Heart right ventricle (tissue), 16 donors: ENCODE measurements around the gene E2F4. TPM values are rescaled to one million over a fixed set of nuclear protein-coding genes. Genes with fewer than 3 reads are reported as not detected.

Experiments used
- ATAC-seq, 8 donors: fragments of 200-7000 bp; cut with Tn5 transposase; one replicate each; pipeline ENCODE4 v1.9.1; 2020; ENCODE audit warnings: mild to moderate bottlenecking in 8 of 8, moderate library complexity in 8 of 8, moderate number of reproducible peaks in 1 of 8
- DNase-seq, 2 donors: peaks; one replicate each; pipeline ENCODE4 v3.0.0-alpha.2; 2020
- H3K27ac ChIP-seq, 10 donors: fragments of 200-600 bp; sonication (generic) in 2 of 10; one replicate each; pipeline versions ENCODE4 v1.5.0 to v1.8.0; 2020 to 2022; ENCODE audit warnings: mild to moderate bottlenecking in 3 of 10
- H3K27me3 ChIP-seq, 7 donors: fragments of 200-600 bp; one replicate each; pipeline ENCODE4 v1.8.0; 2021 to 2022; ENCODE audit warnings: mild to moderate bottlenecking in 2 of 7
- H3K36me3 ChIP-seq, 9 donors: fragments of 200-600 bp; sonication (generic) in 1 of 9; one replicate each; pipeline versions ENCODE4 v1.5.0 to v1.8.0; 2020 to 2022; ENCODE audit warnings: mild to moderate bottlenecking in 2 of 9
- H3K4me1 ChIP-seq, 9 donors: fragments of 200-600 bp; sonication (generic) in 1 of 9; one replicate each; pipeline versions ENCODE4 v1.5.0 to v1.8.0; 2020 to 2022; ENCODE audit warnings: mild to moderate bottlenecking in 4 of 9
- H3K4me3 ChIP-seq, 10 donors: fragments of 200-600 bp; sonication (generic) in 2 of 10; one replicate each; pipeline versions ENCODE4 v1.5.0 to v1.8.0; 2020 to 2022; ENCODE audit warnings: mild to moderate bottlenecking in 7 of 10, moderate library complexity in 2 of 10
- H3K9me3 ChIP-seq, 11 donors: fragments of 200-600 bp in 10 of 11; sonication (generic) in 2 of 11; one replicate each; pipeline versions ENCODE4 v1.5.0 to v1.8.0; 2013 to 2022; ENCODE audit warnings: mild to moderate bottlenecking in 2 of 11, control low read depth in 1 of 11, moderate library complexity in 1 of 11
- WGBS, 2 donors: extraction: QIAGEN DNeasy Blood & Tissue Kit; methylation state at CpG; one replicate each; pipeline ENCODE4 v1.1.7; 2013; ENCODE audit warnings: inconsistent platforms in 1 of 2; 5-methylcytosine and 5-hydroxymethylcytosine counted together
- intact Hi-C, 10 donors: fragments of 100-400 bp; cut with DNase I; formaldehyde crosslinking; loops; one replicate each; pipeline versions ENCODE4 v1.11.1 to v1.14.2; 2022
- polyA plus RNA-seq, 2 donors: library from polyadenylated mRNA; stranded (reverse); fragments of 200-250 nt; gene quantifications; one replicate each; pipeline ENCODE4 v1.2.3, GENCODE V29; 2013
- total RNA-seq, 10 donors: library from RNA; stranded (reverse); fragmentation: NEBNext Ultra II Directional in 3 of 10; extraction: Animal tissue kit (Norgen Biotek cat#: 25700) in 3 of 10; gene quantifications; one replicate each; pipeline versions ENCODE4 v1.2.1 to v1.2.4, GENCODE V29; 2021 to 2023
- TF ChIP-seq, protein P1 (sequence below), 9 donors: fragments of 200-600 bp; sonication (generic) in 2 of 9; IDR thresholded peaks; one replicate each; pipeline versions ENCODE4 v1.5.0 to v1.8.0; 2021 to 2022; ENCODE audit warnings: antibody characterized with exemption in 9 of 9, mild to moderate bottlenecking in 5 of 9, moderate library complexity in 1 of 9
- donor health status: Arrhythmogenic right ventricular cardiomyopathy.
- donor health status: ischemic (EF 13 %, LVEDD 7.1; RV severe dilation, severe dysfunction).
- donor health status: healthy with polysubstance abuse.
- donor health status: DM: no; HTN: yes; CAD: no.
- donor health status: DM: no; HTN: no; CAD: no.
- donor health status: ischemic (EF 25% LVEDD 6.9; RV normal size, moderate dysfunction).
- donor health status: ischemic (EF 25% LVEDD 5.7; RV mildly dilated, moderate dysfunction).
- donor health status: healthy.
- donor health status: DM: yes; HTN: yes; CAD: no.
- donor health status: Ischemic cardiomyopathy.
- donor health status: ischemic (EF 35%, LVEDD 5.7; RV mildly dilated, moderate dysfunction).
- donor health status: nonischemic (EF 11% LVEDD 7.7; RV severe dilation, severe dysfunction).
- donor health status: DM: yes; HTN: yes; CAD: no.
- donor health status: PGD.
- donor health status: ischemic (EF 29% LVEDD 5.4; RV normal size, mild dysfunction).
- donor health status: nonischemic (EF 23%, LVEDD 6.1; RV moderate dilation, normal function).

E2F4 gene
- total and polyA plus RNA-seq, 12 donors = 21.9 to 45.6 (median 29.8) TPM

DNA sequence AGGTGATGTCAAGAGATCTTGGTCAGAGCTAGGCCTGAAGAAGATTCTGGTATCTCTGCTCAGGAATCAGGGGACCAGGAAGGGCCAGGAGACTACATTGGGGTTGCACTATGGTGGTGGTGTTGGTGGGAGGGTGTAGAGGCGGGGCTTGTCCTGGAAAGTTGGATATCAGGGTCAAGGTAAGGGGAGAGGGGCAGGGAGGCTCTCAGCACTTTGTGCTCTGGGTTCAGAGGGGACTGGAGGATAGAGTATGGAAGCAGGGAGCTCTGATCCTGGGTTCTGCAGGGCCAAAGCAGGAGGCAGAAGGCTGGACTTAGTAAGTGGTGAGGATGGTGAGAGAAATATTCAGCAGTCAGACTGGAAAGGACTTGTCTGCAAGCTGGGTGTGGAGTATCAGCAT lies 18.6 kb upstream of the E2F4 start:
- ATAC-seq (no peak), DNase-seq (no peak)
- Histone ChIP-seq H3K9me3 (no peaks in the 10 kb centered on the region), H3K4me3 (peak overlapping the region in 9 of 10 donors; percentile 35 to 58 (median 49)), H3K4me1 (peaks cover 12 to 67% (median 47%) of the 10 kb centered on the region in 9 donors), H3K27ac (peak overlapping the region; percentile 67 to 97 (median 88)), H3K36me3 (peaks cover 0 to 17% (median 0%) of the 10 kb centered on the region in 9 donors), H3K27me3 (peaks cover 0 to 43% (median 0%) of the 10 kb centered on the region in 7 donors)
- TF ChIP-seq, protein P1, sequence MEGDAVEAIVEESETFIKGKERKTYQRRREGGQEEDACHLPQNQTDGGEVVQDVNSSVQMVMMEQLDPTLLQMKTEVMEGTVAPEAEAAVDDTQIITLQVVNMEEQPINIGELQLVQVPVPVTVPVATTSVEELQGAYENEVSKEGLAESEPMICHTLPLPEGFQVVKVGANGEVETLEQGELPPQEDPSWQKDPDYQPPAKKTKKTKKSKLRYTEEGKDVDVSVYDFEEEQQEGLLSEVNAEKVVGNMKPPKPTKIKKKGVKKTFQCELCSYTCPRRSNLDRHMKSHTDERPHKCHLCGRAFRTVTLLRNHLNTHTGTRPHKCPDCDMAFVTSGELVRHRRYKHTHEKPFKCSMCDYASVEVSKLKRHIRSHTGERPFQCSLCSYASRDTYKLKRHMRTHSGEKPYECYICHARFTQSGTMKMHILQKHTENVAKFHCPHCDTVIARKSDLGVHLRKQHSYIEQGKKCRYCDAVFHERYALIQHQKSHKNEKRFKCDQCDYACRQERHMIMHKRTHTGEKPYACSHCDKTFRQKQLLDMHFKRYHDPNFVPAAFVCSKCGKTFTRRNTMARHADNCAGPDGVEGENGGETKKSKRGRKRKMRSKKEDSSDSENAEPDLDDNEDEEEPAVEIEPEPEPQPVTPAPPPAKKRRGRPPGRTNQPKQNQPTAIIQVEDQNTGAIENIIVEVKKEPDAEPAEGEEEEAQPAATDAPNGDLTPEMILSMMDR (IDR thresholded peaks at IDR 0.05) = no peak
- WGBS, 2 donors = 87 to 100% methylated on average over 1 of the region's 1 CpG
- intact Hi-C loops = no loop called here

DNA sequence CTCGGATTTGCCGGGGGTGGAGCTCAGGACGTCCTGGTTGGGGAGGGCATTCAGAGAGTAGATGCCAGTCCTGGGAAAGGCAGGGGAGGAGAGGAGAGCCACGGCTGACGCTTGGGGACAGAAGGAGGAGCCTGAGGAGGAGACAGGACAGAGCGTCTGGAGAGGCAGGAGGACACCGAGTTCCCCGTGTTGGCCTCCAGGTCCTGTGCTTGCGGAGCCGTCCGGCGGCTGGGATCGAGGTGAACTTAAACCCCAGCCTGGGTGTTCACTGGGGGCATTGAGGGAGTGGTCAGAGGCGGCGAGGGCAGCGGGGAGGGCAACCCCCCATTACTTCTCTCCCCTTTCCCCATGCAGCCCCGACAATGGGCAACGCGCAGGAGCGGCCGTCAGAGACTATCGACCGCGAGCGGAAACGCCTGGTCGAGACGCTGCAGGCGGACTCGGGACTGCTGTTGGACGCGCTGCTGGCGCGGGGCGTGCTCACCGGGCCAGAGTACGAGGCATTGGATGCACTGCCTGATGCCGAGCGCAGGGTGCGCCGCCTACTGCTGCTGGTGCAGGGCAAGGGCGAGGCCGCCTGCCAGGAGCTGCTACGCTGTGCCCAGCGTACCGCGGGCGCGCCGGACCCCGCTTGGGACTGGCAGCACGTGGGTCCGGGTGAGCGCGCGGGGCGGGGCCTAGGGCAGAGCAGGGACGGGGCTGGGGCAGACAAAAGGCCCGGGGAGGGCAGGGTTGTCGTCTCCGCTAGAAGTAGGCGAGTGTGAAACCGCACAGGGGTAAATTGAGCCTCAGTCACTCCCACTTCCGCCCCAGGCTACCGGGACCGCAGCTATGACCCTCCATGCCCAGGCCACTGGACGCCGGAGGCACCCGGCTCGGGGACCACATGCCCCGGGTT lies 17.9 kb upstream of the E2F4 start:
- intact Hi-C loops = no loop called here
- Histone ChIP-seq H3K4me1 (peaks cover 12 to 72% (median 51%) of the 10 kb centered on the region in 9 donors), H3K27me3 (peaks cover 0 to 36% (median 0%) of the 10 kb centered on the region in 7 donors), H3K36me3 (peaks cover 0 to 17% (median 0%) of the 10 kb centered on the region in 9 donors), H3K4me3 (peak overlapping the region; percentile 19 to 58 (median 48)), H3K9me3 (no peaks in the 10 kb centered on the region), H3K27ac (peak overlapping the region; percentile 67 to 97 (median 88))
- ATAC-seq (peak; percentile 70 to 81 (median 75)), DNase-seq (peak; percentile 82 to 87)
- TF ChIP-seq, protein P1 (IDR thresholded peaks at IDR 0.05) = peak in 5 of 9 donors; percentile 16 to 55 (median 49)
- 1% methylated on average over 71 of the region's 71 CpGs for WGBS, 2 donors

DNA sequence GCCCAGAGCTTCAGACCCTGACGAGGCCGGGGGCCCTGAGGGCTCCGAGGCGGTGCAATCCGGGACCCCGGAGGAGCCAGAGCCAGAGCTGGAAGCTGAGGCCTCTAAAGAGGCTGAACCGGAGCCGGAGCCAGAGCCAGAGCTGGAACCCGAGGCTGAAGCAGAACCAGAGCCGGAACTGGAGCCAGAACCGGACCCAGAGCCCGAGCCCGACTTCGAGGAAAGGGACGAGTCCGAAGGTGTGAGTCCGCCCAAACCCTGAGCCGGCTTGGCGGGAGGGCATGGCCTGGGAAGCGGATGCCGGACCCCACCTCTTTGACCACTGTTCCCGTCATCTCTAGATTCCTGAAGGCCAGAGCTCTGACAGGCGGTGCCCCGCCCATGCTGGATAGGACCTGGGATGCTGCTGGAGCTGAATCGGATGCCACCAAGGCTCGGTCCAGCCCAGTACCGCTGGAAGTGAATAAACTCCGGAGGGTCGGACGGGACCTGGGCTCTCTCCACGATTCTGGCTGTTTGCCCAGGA lies 17.2 kb upstream of the E2F4 start:
- DNase-seq (no peak), ATAC-seq (no peak)
- H3K4me1 ChIP-seq = peaks cover 8 to 65% (median 46%) of the 10 kb centered on the region in 9 donors
- H3K27ac ChIP-seq = peak overlapping the region; percentile 67 to 97 (median 88)
- TF ChIP-seq, protein P1 (IDR thresholded peaks at IDR 0.05) = no peak
- H3K27me3 ChIP-seq = peaks cover 0 to 29% (median 0%) of the 10 kb centered on the region in 7 donors
- intact Hi-C loops = no loop called here
- peaks cover 0 to 17% (median 0%) of the 10 kb centered on the region in 9 donors for H3K36me3 ChIP-seq
- H3K9me3 ChIP-seq = no peaks in the 10 kb centered on the region
- WGBS, 2 donors = 48 to 55% methylated on average over 31 of the region's 31 CpGs
- H3K4me3 ChIP-seq = peak overlapping the region; percentile 19 to 58 (median 48)

DNA sequence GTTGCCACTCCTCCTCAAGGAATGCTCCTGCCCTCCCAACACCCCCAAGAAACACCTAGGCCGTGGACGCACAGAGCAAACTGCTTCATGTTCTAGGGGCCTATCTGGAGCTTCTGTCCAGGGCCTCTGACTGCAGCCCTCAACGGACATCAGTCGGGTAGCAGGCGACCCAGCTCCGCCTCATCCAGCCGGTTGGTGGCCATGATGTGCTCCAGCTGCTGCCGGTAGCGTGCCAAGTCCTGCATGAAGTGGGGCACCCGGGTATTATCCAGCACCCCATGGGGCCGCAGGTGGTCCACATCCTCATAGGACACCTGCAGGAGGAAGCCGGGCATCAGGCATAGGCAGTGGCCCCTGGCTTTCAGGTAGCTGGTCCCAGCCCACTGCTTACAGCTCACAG lies 15.3 kb upstream of the E2F4 start:
- Histone ChIP-seq H3K27me3 (peaks cover 0 to 18% (median 0%) of the 10 kb centered on the region in 7 donors), H3K36me3 (peaks cover 0 to 20% (median 0%) of the 10 kb centered on the region in 9 donors), H3K4me1 (peaks cover 5 to 58% (median 41%) of the 10 kb centered on the region in 9 donors), H3K9me3 (no peaks in the 10 kb centered on the region), H3K4me3 (no peak overlapping the region), H3K27ac (no peak overlapping the region)
- DNase-seq (no peak), ATAC-seq (no peak)
- TF ChIP-seq, protein P1 (IDR thresholded peaks at IDR 0.05) = no peak
- 92 to 93% methylated on average over 12 of the region's 12 CpGs for WGBS, 2 donors
- intact Hi-C loops = no loop called here
